Measurements from ENCODE around the gene POC1B. TPM values are rescaled to one million over a fixed set of nuclear protein-coding genes. Genes with fewer than 3 reads are reported as not detected.

POC1B gene
- total and polyA plus RNA-seq, 2 donors (not counting 3 experiments of a cell fraction or from before 2014, with no cell fraction given): 7.1 to 18.2 TPM

- DNase-seq (ENCODE audit: low read depth, low spot score): no peak
Observed at GRCh38 chr12:89573051-89573810, 47.4 kb upstream of the POC1B start.

More at GRCh38 chr12:89573051-89573810, 47.4 kb upstream of the POC1B start:
- no peaks in the 10 kb centered on the region for H3K9me1 ChIP-seq (replicated peaks; ENCODE audit: control insufficient read depth, extremely low read depth, insufficient read depth, low read length)
- intact Hi-C loops (cut with micrococcal nuclease): no loop called here
- no peaks in the 10 kb centered on the region for H3K27me3 ChIP-seq (ENCODE audit: control insufficient read depth in 2 of 2, insufficient read depth in 2 of 2, low read length in 2 of 2)
- H3K4me2 ChIP-seq (ENCODE audit: insufficient read depth, low read length): no peak overlapping the region
- no TSS peak for BruUV-seq (replicated peaks)
- H3K36me3 ChIP-seq (ENCODE audit: control insufficient read depth in 2 of 2, extremely low read depth in 1 of 2, insufficient read depth in 2 of 2, low read length in 2 of 2): no peaks in the 10 kb centered on the region
- no peak overlapping the region for H3K9ac ChIP-seq (replicated peaks; ENCODE audit: extremely low read depth, insufficient read depth, low read length)
- H3K4me3 ChIP-seq (replicated peaks in 1 of 3; ENCODE audit: insufficient read depth in 1 of 3, low read depth in 1 of 3, low read length in 3 of 3): no peak overlapping the region
- H2AFZ ChIP-seq (ENCODE audit: low read depth, low read length): no peak overlapping the region
- no peaks in the 10 kb centered on the region for H4K20me1 ChIP-seq (replicated peaks; ENCODE audit: control insufficient read depth, extremely low read depth, insufficient read depth, low read length)
- peaks cover 4% of the 10 kb centered on the region for H3K4me1 ChIP-seq (ENCODE audit: control insufficient read depth, extremely low read depth, insufficient read depth, low read length)
- FAIRE-seq: no peak
- TF ChIP-seq, protein P1, sequence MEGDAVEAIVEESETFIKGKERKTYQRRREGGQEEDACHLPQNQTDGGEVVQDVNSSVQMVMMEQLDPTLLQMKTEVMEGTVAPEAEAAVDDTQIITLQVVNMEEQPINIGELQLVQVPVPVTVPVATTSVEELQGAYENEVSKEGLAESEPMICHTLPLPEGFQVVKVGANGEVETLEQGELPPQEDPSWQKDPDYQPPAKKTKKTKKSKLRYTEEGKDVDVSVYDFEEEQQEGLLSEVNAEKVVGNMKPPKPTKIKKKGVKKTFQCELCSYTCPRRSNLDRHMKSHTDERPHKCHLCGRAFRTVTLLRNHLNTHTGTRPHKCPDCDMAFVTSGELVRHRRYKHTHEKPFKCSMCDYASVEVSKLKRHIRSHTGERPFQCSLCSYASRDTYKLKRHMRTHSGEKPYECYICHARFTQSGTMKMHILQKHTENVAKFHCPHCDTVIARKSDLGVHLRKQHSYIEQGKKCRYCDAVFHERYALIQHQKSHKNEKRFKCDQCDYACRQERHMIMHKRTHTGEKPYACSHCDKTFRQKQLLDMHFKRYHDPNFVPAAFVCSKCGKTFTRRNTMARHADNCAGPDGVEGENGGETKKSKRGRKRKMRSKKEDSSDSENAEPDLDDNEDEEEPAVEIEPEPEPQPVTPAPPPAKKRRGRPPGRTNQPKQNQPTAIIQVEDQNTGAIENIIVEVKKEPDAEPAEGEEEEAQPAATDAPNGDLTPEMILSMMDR (IDR thresholded peaks at IDR 0.05; ENCODE audit: extremely low read depth in 1 of 2, insufficient read depth in 1 of 2, low read depth in 1 of 2, low read length in 2 of 2): no peak
- TF ChIP-seq MYC (IDR thresholded peaks at IDR 0.05; ENCODE audit: low read depth, low read length) (no peak), POLR2AphosphoS5 (IDR thresholded peaks at IDR 0.05; ENCODE audit: insufficient read depth, low read depth, low read length) (no peak)
- CTCF ChIA-PET: interaction anchor here (0.8 to 2.1 kb wide), 2 partner anchors 11 to 1367 kb away, joined by 3 to 6 read pairs; no protein-coding TSS in a partner anchor
- H3K9me3 ChIP-seq (replicated peaks; ENCODE audit: control insufficient read depth, insufficient read depth, low read length): no peaks in the 10 kb centered on the region
- POLR2A ChIA-PET: no interaction called here
- no peaks in the 10 kb centered on the region for H3K79me2 ChIP-seq (ENCODE audit: control insufficient read depth, insufficient read depth, low read length)
- dilution Hi-C loops (cut with MboI; ENCODE audit: extremely low pct_ligation_motif_present, low sequenced_read_pairs): no loop called here
- H3K27ac ChIP-seq (ENCODE audit: insufficient read depth, low read depth, low read length): no peak overlapping the region

Measured in endothelial cell of umbilical vein (primary cell).